ENCODE data around the gene PPCS.
"Not testable (repeated sequence)": the region's sequence is repeated elsewhere in the genome, so short reads cannot be mapped to it uniquely, and the experiment has no call there.

PPCS gene

GRCh38 chr1:42454403-42454802 is 1.9 kb upstream of the PPCS start:
- DNase-seq = no peak

- no peak for DNase-seq
These were observed 379 bp downstream of the PPCS start for GRCh38 chr1:42456754-42457089.

GRCh38 chr1:42461196-42461595 is 4.9 kb downstream of the PPCS start:
- DNase-seq = no peak

- DNase-seq = peak; percentile 96
These were observed 6.8 kb downstream of the PPCS start, which contains the start of gene CCDC30 for GRCh38 chr1:42462828-42463763. CCDC30 (plus strand) TSS chr1:42463286; CDS start chr1:42480552, 17,266 bp downstream.

- no peak for DNase-seq
These were observed 7.6 kb downstream of the PPCS start for GRCh38 chr1:42463921-42464320.

- DNase-seq = no peak
These were observed 9.7 kb downstream of the PPCS start for GRCh38 chr1:42466030-42466429.

- DNase-seq = no peak
These were observed 13.4 kb downstream of the PPCS start for GRCh38 chr1:42469727-42470126.

- no peak for DNase-seq
These were observed 20.3 kb downstream of the PPCS start for GRCh38 chr1:42476605-42477004.

GRCh38 chr1:42477354-42477753 is 21.0 kb downstream of the PPCS start:
- not testable (repeated sequence) for DNase-seq

- DNase-seq = no peak
These were observed 21.4 kb downstream of the PPCS start for GRCh38 chr1:42477775-42478174.

GRCh38 chr1:42479621-42480020 is 23.3 kb downstream of the PPCS start:
- DNase-seq = no peak

- DNase-seq = no peak
These were observed 24.6 kb downstream of the PPCS start for GRCh38 chr1:42480921-42481320.

- no peak for DNase-seq
These were observed 26.4 kb downstream of the PPCS start for GRCh38 chr1:42482635-42483153.

GRCh38 chr1:42484382-42484781 is 28.0 kb downstream of the PPCS start:
- no peak for DNase-seq

GRCh38 chr1:42490237-42490636 is 33.9 kb downstream of the PPCS start:
- no peak for DNase-seq

GRCh38 chr1:42502031-42502430 is 45.7 kb downstream of the PPCS start:
- not testable (repeated sequence) for DNase-seq

GRCh38 chr1:42504535-42505128 is 48.3 kb downstream of the PPCS start:
- no peak for DNase-seq

- no peak for DNase-seq
These were observed 50.2 kb downstream of the PPCS start for GRCh38 chr1:42506576-42506975.

All from NCI-H1417 treated with DMSO at 0.1 percent for 48 hours (cell line).